SIG-M5 (cell line): Measurements from ENCODE around the gene CD320.
"Not testable (repeated sequence)": the region's sequence is repeated elsewhere in the genome, so short reads cannot be mapped to it uniquely, and the experiment has no call there.

ENCODE experiments used
- DNase-seq: peaks from one replicate; lab custom pipeline; 2025; lab: John Stamatoyannopoulos, UW

Gene CD320

DNA sequence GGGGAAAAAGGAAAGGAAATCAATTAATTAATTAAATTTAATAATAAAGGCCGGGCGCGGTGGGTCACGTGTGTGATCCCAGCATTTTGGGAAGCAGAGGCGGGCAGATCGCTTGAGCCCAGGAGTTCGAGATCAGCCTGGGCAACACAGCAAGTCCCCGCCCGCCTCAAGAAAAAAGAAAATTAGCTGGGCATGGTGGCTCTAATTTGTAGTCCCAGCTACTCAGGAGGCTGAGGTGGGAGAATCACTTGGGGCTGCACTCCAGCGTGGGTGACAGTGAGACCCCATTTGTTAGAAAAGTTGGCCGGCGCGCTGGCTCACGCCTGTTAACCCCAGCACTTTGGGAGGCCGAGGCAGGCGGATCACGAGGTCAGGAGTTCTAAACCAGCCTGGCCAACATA is 733 bp upstream of the CD320 start:
- no peak for DNase-seq

DNA sequence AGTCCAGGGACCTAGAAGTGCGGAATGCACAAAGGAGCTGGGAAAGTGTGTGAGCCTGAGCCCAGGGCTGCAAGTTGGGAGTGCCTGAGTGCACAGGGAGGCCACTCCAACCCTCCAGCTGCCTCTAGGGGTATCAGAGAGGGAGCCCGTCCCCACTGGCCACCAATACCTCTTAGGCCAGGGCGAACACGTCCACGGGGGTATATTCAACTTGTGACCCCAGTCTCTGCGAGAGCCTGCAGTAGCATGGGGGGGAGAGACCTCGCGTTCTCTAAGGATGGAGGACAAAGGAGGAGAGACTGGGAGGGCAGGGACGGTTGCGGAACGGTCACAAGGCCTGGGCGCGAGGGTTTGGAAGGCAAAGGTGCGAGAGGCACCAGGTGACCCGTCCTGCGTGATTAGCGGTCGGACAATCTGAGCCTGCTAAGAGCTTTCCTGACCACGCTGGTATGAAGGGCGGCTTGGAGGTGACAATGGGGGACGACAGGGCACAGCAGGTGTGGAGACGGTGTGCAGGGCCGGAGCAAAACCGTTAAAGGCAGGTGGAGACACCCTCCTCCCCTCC is 676 bp downstream of the CD320 start:
- no peak for DNase-seq

GRCh38 chr19:8306235-8307054 is 1.7 kb downstream of the CD320 start:
- no peak for DNase-seq

GRCh38 chr19:8305798-8306197 is 2.4 kb downstream of the CD320 start:
- DNase-seq, result no peak

DNA sequence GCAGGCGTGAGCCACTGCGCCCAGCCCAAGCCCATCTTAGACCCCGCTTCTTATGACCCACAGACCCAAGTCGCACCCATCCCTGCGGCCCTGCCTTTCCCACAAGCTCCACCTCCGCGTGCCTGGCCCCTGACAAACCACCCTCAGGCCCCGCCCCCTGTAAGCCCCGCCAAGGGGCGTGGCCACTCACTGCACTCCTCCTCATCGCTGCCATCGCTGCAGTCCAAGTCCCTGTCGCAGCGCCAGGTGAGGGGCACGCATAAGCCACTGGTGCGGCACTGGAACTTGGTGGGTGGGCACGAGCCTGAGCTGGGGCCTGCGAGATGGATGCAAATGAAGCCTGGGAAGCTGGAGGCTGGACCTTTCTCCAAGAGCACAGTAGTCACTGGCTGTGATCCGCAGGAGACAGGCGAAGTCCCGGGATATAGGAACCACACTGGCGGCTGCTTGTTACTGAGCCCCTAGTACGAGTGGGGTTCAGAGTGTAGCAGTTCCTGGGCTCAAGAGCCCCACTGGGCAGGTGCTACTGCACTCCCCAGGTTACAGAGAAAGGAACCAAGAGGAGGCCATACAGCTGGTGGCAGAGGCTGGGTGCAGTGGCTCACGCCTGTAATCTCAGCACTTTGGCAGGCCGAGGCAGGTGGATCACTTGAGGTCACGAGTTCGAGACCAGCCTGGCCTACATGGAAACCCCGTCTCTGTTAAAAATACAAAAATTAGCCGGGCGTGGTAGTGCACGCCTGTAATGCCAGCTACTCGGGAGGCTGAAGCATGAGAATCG is 3.1 kb downstream of the CD320 start:
- DNase-seq, result no peak

DNA sequence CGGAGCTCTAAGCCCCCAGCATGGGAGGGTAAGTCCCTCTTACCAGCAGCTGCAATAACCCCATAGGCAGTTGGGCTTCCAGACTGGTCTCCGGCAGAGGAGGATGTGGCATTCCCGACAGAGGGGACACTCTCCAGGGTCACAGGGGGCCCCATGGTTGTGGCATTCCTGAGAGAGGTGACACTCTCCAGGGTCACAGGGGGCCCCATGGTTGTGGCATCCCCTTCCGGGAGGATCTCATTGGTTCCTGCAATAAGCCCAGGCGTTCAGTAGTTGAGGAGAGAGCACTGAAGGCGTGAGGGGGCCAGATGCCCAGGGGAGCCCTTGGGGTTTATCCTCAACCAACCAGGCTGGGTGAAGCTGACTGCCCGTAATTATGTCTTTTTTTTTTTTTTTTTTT is 5.4 kb downstream of the CD320 start:
- no peak for DNase-seq

DNA sequence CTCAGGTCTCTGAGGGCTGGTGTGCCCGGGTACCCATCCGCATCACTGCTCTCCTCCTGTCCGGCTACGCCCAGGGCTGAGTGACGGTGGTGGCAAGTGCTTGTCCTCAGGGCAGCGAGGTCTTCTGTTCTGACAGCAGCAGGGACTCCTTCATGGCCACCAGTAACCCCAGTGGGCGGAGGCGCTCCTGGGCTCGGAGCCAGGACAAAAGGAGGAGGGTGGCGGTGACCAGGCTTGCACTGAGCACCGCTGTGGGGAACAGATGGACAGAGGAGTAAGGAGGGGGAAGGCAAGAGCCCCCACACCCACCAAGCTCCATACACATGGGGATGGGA is 5.8 kb downstream of the CD320 start:
- no peak for DNase-seq

- DNase-seq, result not testable (repeated sequence)
Measured at GRCh38 chr19:8291337-8291736, 16.8 kb downstream of the CD320 start.

- not testable (repeated sequence) for DNase-seq
Measured at GRCh38 chr19:8276508-8276907, 31.6 kb downstream of the CD320 start.

GRCh38 chr19:8269724-8270123 is 38.4 kb downstream of the CD320 start:
- DNase-seq, result no peak

DNA sequence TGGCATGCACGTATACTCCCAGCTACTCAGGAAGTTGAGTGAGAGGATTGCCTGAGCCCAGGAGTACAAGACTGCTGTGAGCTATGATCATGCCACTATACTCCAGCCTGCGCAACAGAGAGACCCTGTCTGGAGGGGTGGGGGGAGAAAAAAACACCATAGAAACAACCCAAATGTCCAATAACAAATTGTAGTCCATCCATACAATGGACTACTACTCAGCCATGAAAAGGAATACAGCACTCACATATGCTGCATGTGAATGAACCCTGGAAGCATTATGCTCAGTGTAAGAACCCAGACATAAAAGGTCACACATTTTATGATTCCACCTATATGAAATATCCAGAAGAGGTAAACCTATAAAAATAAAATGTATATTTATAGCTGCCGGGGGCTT is 42.3 kb downstream of the CD320 start:
- DNase-seq, result no peak

DNA sequence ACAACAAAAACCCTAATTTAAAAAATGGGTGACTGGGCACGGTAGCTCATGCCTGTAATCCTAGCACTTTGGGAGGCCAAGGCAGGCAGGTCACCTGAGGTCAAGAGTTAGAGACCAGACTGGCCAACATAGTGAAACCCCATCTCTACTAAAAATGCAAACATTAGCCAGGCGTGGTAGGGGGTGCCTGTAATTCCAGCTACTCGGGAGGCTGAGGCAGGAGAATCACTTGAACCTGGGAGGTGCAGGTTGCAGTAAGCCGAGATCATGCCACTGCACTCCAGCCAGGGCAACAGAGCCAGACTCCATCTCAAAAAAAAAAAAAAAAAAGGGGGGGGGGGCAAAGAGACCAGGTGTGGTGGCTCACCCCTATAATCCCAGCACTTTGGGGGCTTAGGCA is 43.9 kb downstream of the CD320 start:
- not testable (repeated sequence) for DNase-seq

DNA sequence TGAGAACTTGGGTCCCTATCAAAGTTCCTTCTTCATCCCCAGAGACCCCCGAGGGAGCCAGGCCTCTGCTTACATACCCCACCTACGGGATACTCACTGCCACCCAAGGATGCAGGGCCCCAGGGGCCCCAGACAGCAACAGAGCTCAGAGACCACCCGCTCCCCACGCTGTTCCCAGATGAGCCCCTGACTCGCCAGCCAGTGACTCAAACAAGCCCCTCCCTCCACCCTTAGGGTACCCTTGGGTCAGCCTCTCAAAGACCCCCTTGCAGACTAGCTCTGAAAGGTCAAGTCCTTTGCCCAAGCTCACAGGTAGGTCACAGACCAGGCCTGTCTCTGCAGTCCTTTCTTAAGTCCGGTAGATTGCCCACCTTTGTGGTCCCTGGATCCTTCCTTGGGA is 45.7 kb downstream of the CD320 start:
- no peak for DNase-seq

DNA sequence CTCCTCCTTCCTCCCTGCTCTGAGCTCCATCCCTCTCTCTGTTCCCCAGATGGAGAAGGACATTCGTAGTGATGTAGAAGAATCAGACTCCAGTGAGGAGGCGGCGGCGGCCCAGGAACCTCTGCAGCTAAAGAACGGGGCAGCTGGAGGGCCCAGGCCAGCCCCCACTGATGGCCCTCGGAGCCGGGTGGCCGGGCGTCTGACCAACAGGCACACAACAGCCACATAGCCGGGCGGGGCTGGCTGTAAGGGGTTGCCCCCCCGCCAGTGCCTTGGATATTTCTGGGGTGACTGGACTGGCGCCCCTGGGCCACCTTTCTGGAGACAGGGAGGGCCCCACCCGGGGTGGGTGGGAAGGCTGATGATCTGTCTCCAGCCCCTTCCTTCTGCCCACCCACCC is 46.3 kb downstream of the CD320 start:
- no peak for DNase-seq

DNA sequence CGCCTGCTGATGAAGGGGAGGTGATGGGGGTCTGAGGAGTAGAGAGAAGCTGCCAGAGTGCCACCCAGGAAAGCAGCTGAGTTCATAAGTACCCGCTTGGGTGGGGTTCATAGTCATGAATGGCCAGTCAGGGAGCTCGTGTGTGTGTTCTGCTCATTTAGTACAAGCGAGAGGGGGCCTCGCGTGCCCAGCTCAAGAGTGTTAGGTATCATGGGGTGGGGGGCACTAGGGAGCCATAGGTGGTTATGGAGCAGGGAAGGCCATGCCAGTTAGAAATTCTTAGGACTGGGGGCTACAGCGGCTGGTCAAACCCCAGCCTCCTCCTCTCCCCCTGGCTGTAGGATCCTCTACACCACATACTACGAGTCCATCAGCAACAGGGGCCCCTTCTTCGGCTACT is 46.8 kb downstream of the CD320 start:
- DNase-seq, result no peak

GRCh38 chr19:8259922-8260247 is 48.3 kb downstream of the CD320 start:
- no peak for DNase-seq

GRCh38 chr19:8259142-8259921 is 48.8 kb downstream of the CD320 start:
- no peak for DNase-seq

GRCh38 chr19:8257052-8257443 is 51.1 kb downstream of the CD320 start:
- no peak for DNase-seq

DNA sequence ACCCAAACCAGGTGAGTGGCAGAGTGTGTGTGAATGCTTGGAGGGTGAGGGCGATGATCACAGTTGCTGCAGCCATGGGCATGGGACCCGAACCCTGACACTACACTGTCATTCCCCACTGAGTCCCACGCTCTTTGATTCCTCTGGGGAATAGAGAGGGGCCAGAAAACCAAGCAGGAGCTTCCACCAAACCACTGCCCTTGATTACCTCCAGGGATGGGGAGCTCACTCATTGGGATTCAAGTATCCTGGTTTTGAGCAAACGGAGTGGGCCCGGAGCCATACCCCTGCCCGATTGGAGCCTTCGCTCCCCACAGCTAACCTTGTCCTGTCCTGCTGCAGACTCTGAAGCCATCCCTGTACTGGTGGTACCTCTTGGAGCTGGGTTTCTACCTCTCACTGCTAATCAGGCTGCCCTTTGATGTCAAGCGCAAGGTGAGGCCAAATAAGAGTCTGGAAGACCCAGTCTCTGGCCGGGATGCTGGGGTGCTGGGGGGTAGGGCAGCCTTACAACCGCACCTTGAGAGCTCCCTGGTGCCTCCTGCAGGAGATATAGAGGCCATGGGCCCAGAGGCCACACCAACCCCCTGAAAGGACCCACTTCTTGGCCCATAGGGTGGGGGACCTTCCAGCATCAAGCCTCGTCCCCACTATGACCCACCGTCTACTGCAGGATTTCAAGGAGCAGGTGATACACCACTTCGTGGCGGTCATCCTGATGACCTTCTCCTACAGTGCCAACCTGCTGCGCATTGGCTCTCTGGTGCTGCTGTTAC is 51.7 kb downstream of the CD320 start:
- DNase-seq, result no peak

DNA sequence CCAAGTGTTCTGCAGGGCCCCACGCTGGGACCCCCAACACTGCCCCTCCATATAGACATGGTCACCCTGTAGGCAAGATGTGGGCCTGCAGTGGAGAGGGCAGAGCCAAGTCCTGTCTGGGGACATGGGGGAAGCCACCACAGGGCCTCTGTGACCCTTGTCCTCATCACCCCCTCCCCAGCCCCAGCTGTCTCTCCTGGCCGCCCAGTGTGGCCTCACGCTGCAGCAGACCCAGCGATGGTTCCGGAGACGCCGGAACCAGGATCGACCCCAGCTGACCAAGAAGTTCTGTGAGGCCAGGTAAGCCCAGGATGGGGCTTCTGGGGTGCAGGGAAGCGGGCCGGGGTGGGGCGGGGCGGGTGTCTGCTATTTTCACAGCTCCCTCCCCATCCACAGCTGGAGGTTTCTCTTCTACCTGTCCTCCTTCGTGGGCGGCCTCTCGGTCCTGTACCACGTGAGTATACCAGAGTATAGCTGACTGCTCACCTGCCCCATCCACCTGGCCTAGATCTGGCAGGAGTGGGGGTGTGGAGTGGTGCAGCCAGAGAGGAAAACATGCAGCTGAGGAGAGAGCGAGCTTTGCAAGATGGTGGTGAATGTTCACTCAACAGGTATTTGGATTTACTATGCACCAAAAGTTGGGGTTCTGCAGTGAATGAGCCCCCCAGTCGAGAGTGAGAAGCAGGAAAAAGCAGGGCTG is 52.6 kb downstream of the CD320 start:
- DNase-seq, result no peak

- no peak for DNase-seq
Measured at GRCh38 chr19:8254286-8255001, 53.7 kb downstream of the CD320 start.
